ENCODE results near the gene SLC28A1. TPM values are rescaled to one million over a fixed set of nuclear protein-coding genes. Genes with fewer than 3 reads are reported as not detected.

The SLC28A1 gene
- total RNA-seq, 1 experiment from 2014 or later: not detected

- peaks cover 12% of the 10 kb centered on the region for H3K27me3 Mint-ChIP-seq (ENCODE audit: insufficient read depth, unreplicated experiment)
- ChIA-PET POLR2A (interaction anchor here (0.7 kb wide), 1 partner anchor 204 kb away, joined by 6 read pairs; no protein-coding TSS in a partner anchor), CTCF (interaction anchor here (0.8 to 1.1 kb wide), 2 partner anchors 11 to 283 kb away, joined by 3 to 4 read pairs; no protein-coding TSS in a partner anchor)
- H3K4me3 Mint-ChIP-seq (ENCODE audit: unreplicated experiment): no peak overlapping the region
- no peaks in the 10 kb centered on the region for H3K9me3 Mint-ChIP-seq (ENCODE audit: unreplicated experiment)
- intact Hi-C loops (cut with micrococcal nuclease): no loop called here
- no peaks in the 10 kb centered on the region for H3K4me1 Mint-ChIP-seq (ENCODE audit: insufficient read depth, unreplicated experiment)
- H3K36me3 Mint-ChIP-seq (ENCODE audit: insufficient read depth, unreplicated experiment): no peaks in the 10 kb centered on the region
- no peak overlapping the region for H3K27ac Mint-ChIP-seq (ENCODE audit: low read depth, unreplicated experiment)
- DNase-seq (ENCODE audit: unreplicated experiment): no peak
- no peak for TF ChIP-seq CTCF (IDR thresholded peaks at IDR 0.05; ENCODE audit: unreplicated experiment)
- no TSS peak for BruUV-seq (replicated peaks)
Observed at GRCh38 chr15:84938726-84939125, 54.3 kb downstream of the SLC28A1 start.

GRCh38 chr15:84940399-84940798, 55.9 kb downstream of the SLC28A1 start:
- Mint-ChIP-seq H3K9me3 (ENCODE audit: unreplicated experiment) (no peaks in the 10 kb centered on the region), H3K36me3 (ENCODE audit: insufficient read depth, unreplicated experiment) (no peaks in the 10 kb centered on the region), H3K27ac (ENCODE audit: low read depth, unreplicated experiment) (no peak overlapping the region), H3K27me3 (ENCODE audit: insufficient read depth, unreplicated experiment) (peaks cover 12% of the 10 kb centered on the region), H3K4me3 (ENCODE audit: unreplicated experiment) (no peak overlapping the region), H3K4me1 (ENCODE audit: insufficient read depth, unreplicated experiment) (no peaks in the 10 kb centered on the region)
- intact Hi-C loops (cut with micrococcal nuclease): no loop called here
- no peak for DNase-seq (ENCODE audit: unreplicated experiment)
- TF ChIP-seq CTCF (IDR thresholded peaks at IDR 0.05; ENCODE audit: unreplicated experiment): no peak
- ChIA-PET CTCF (interaction anchor here (0.6 to 1.5 kb wide), 3 partner anchors 16 to 286 kb away, joined by 3 to 5 read pairs (median 4); partner anchors contain the start of gene WDR73), POLR2A (interaction anchor here (0.7 to 1.2 kb wide), 2 partner anchors 12 to 260 kb away, joined by 3 read pairs; no protein-coding TSS in a partner anchor)
- no TSS peak for BruUV-seq (replicated peaks)

- ChIA-PET POLR2A (no interaction called here), CTCF (interaction anchor here (1.6 to 2.1 kb wide), 2 partner anchors 13 to 17 kb away, joined by 4 to 6 read pairs; no protein-coding TSS in a partner anchor)
- BruUV-seq (replicated peaks): no TSS peak
- no peak overlapping the region for H3K27ac Mint-ChIP-seq (ENCODE audit: low read depth, unreplicated experiment)
- intact Hi-C loops (cut with micrococcal nuclease): no loop called here
- no peak overlapping the region for H3K4me3 Mint-ChIP-seq (ENCODE audit: unreplicated experiment)
- TF ChIP-seq CTCF (IDR thresholded peaks at IDR 0.05; ENCODE audit: unreplicated experiment): no peak
- peaks cover 12% of the 10 kb centered on the region for H3K27me3 Mint-ChIP-seq (ENCODE audit: insufficient read depth, unreplicated experiment)
- H3K36me3 Mint-ChIP-seq (ENCODE audit: insufficient read depth, unreplicated experiment): no peaks in the 10 kb centered on the region
- no peaks in the 10 kb centered on the region for H3K9me3 Mint-ChIP-seq (ENCODE audit: unreplicated experiment)
- no peak for DNase-seq (ENCODE audit: unreplicated experiment)
- no peaks in the 10 kb centered on the region for H3K4me1 Mint-ChIP-seq (ENCODE audit: insufficient read depth, unreplicated experiment)
Observed at GRCh38 chr15:84942456-84942855, 58.0 kb downstream of the SLC28A1 start.

GRCh38 chr15:84944311-84944710, 59.8 kb downstream of the SLC28A1 start:
- no peaks in the 10 kb centered on the region for H3K4me1 Mint-ChIP-seq (ENCODE audit: insufficient read depth, unreplicated experiment)
- no peaks in the 10 kb centered on the region for H3K9me3 Mint-ChIP-seq (ENCODE audit: unreplicated experiment)
- BruUV-seq (replicated peaks): no TSS peak
- no peaks in the 10 kb centered on the region for H3K27me3 Mint-ChIP-seq (ENCODE audit: insufficient read depth, unreplicated experiment)
- POLR2A ChIA-PET: interaction anchor here (0.5 kb wide), 1 partner anchor 36 kb away, joined by 3 read pairs; no protein-coding TSS in a partner anchor
- no peak overlapping the region for H3K4me3 Mint-ChIP-seq (ENCODE audit: unreplicated experiment)
- TF ChIP-seq CTCF (IDR thresholded peaks at IDR 0.05; ENCODE audit: unreplicated experiment): no peak
- CTCF ChIA-PET: interaction anchor here (0.5 to 2.1 kb wide), 5 partner anchors 9 to 99 kb away, joined by 3 to 4 read pairs (median 4); no protein-coding TSS in a partner anchor
- no peaks in the 10 kb centered on the region for H3K36me3 Mint-ChIP-seq (ENCODE audit: insufficient read depth, unreplicated experiment)
- no peak overlapping the region for H3K27ac Mint-ChIP-seq (ENCODE audit: low read depth, unreplicated experiment)
- DNase-seq (ENCODE audit: unreplicated experiment): no peak
- intact Hi-C loops (cut with micrococcal nuclease): no loop called here
